Naive thymus-derived CD4-positive, alpha-beta T cell (primary cell): ENCODE results near the gene MANSC1. TPM values are rescaled to one million over a fixed set of nuclear protein-coding genes. Genes with fewer than 3 reads are reported as not detected.

Experiments used
- ATAC-seq: fragments of 150-1000 bp; cut with Tn5 transposase; 2 replicates; pipeline ENCODE4 v1.10.0; 2021; ENCODE audit warnings: mild to moderate bottlenecking, moderate library complexity
- CTCF ChIA-PET: fragments of 350-600 bp; sonication (Branson Sonifier 250); formaldehyde crosslinking; loops from one replicate; lab custom pipeline; 2021; ENCODE audit warnings: antibody characterized with exemption; lab: Charles Lee
- POLR2A ChIA-PET: fragments of 350-600 bp; sonication (Branson Sonifier 250); formaldehyde crosslinking; loops from one replicate; lab custom pipeline; 2021; ENCODE audit warnings: antibody characterized with exemption, inconsistent platforms; lab: Charles Lee
- DNase-seq, 9 donors: peaks; one replicate each; pipeline versions ENCODE4 v3.0.0 to v3.0.0-alpha.2; 2020 to 2022; ENCODE audit warnings: mixed read lengths in 1 of 9
- H3K27ac ChIP-seq: one replicate; pipeline ENCODE4 v1.7.0; 2013; ENCODE audit warnings: mild to moderate bottlenecking, low read depth, low read length, moderate library complexity
- H3K27me3 ChIP-seq, 2 donors: one replicate each; pipeline ENCODE4 v1.7.0; 2013; ENCODE audit warnings: low read length in 2 of 2, mild to moderate bottlenecking in 2 of 2, moderate library complexity in 2 of 2; ENCODE audit not compliant: control insufficient read depth in 2 of 2, insufficient read depth in 2 of 2
- H3K36me3 ChIP-seq, 3 experiments: 1 replicate in 2 of 3; 2 replicates in 1 of 3; pipeline ENCODE4 v1.7.0; 2013; ENCODE audit warnings: low read length in 3 of 3, mild to moderate bottlenecking in 3 of 3, moderate library complexity in 1 of 3; ENCODE audit not compliant: insufficient read depth in 3 of 3, control insufficient read depth in 2 of 3
- H3K4me1 ChIP-seq, 2 donors: one replicate each; pipeline ENCODE4 v1.7.0; 2013; ENCODE audit warnings: low read length in 2 of 2, mild to moderate bottlenecking in 2 of 2, moderate library complexity in 1 of 2; ENCODE audit not compliant: control insufficient read depth in 2 of 2, insufficient read depth in 2 of 2
- H3K4me3 ChIP-seq: 2 replicates; pipeline ENCODE4 v1.7.0; 2013; ENCODE audit warnings: mild to moderate bottlenecking, low read length
- H3K9me3 ChIP-seq, 3 experiments: 1 replicate in 2 of 3; 2 replicates in 1 of 3; pipeline ENCODE4 v1.7.0; 2013; ENCODE audit warnings: low read length in 3 of 3; ENCODE audit not compliant: control insufficient read depth in 2 of 3
- H3K27ac Mint-ChIP-seq, 9 donors: one replicate each; pipeline ENCODE4 v1.8.0; 2020 to 2022; ENCODE audit warnings: mixed read lengths in 9 of 9, mild to moderate bottlenecking in 8 of 9, moderate library complexity in 5 of 9, inconsistent platforms in 2 of 9
- H3K27me3 Mint-ChIP-seq, 5 donors: one replicate each; pipeline ENCODE4 v1.8.0; 2021 to 2022; ENCODE audit warnings: mixed read lengths in 5 of 5, mild to moderate bottlenecking in 1 of 5
- H3K36me3 Mint-ChIP-seq, 5 donors: one replicate each; pipeline ENCODE4 v1.8.0; 2020 to 2022; ENCODE audit warnings: mixed read lengths in 5 of 5, mild to moderate bottlenecking in 3 of 5, inconsistent platforms in 1 of 5
- H3K4me1 Mint-ChIP-seq, 7 donors: one replicate each; pipeline ENCODE4 v1.8.0; 2020 to 2022; ENCODE audit warnings: mixed read lengths in 7 of 7, mild to moderate bottlenecking in 3 of 7, inconsistent platforms in 1 of 7
- H3K4me3 Mint-ChIP-seq, 10 donors: one replicate each; pipeline ENCODE4 v1.8.0; 2020 to 2022; ENCODE audit warnings: mild to moderate bottlenecking in 10 of 10, mixed read lengths in 10 of 10, moderate library complexity in 6 of 10, inconsistent platforms in 2 of 10
- H3K9me3 Mint-ChIP-seq, 11 donors: one replicate each; pipeline ENCODE4 v1.8.0; 2020 to 2022; ENCODE audit warnings: mixed read lengths in 11 of 11, mild to moderate bottlenecking in 4 of 11, inconsistent platforms in 1 of 11, moderate library complexity in 1 of 11
- intact Hi-C, 2 donors: fragments of 100-400 bp; cut with micrococcal nuclease; formaldehyde crosslinking; loops; one replicate each; pipeline ENCODE4 v1.15.1; 2023
- polyA plus RNA-seq, 2 donors: library from polyadenylated mRNA; unstranded; fragments of 300-500 nt; fragmentation: Illumina TruSeq; gene quantifications; one replicate each; pipeline ENCODE4 v1.2.3, GENCODE V29; 2021
- total RNA-seq, 6 experiments: library from RNA in 5 of 6; stranded (reverse) in 5 of 6; gene quantifications; 1 replicate in 5 of 6; 2 replicates in 1 of 6; pipeline ENCODE4 v1.2.3 and lab custom pipeline; 2021 to 2026

MANSC1 gene
- total and polyA plus RNA-seq, 7 experiments from 2014 or later, result 0.60 to 4.2 (median 0.97) TPM

DNA sequence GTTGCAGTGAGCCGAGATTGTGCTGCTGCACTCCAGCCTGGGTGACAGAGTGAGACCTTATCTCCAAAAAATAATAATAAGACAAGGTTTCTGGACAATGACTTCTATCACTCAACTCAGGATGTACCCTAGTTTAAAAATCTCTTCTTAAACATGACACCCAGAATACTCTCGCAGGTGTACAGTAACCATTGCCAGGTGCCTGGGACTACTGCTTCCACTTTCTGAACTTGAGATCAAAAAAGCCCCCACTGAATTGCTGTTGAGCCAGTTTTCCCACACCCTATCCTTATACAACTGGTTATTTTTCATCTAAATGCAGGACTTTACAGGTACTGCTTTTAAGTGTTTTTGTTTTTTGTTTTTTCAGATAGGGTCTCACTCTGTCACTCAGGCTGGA is 43.1 kb upstream of the MANSC1 start:
- Histone ChIP-seq H3K36me3 (no peaks in the 10 kb centered on the region), H3K27ac (no peak overlapping the region), H3K27me3 (no peaks in the 10 kb centered on the region), H3K4me1 (no peaks in the 10 kb centered on the region), H3K4me3 (no peak overlapping the region), H3K9me3 (no peaks in the 10 kb centered on the region)
- CTCF ChIA-PET, result interaction anchor here (0.6 kb wide), 1 partner anchor 659 kb away, joined by 3 read pairs; no protein-coding TSS in a partner anchor
- POLR2A ChIA-PET, result no interaction called here
- peaks cover 0 to 2% (median 0%) of the 10 kb centered on the region in 11 donors for H3K9me3 Mint-ChIP-seq
- peaks cover 5 to 28% (median 18%) of the 10 kb centered on the region in 7 donors for H3K4me1 Mint-ChIP-seq
- no peak overlapping the region for H3K4me3 Mint-ChIP-seq
- no peak for ATAC-seq
- H3K27me3 Mint-ChIP-seq, result no peaks in the 10 kb centered on the region
- no peak overlapping the region for H3K27ac Mint-ChIP-seq
- DNase-seq, result no peak
- H3K36me3 Mint-ChIP-seq, result peaks cover 0 to 35% (median 27%) of the 10 kb centered on the region in 5 donors
- intact Hi-C loops, result no loop called here

DNA sequence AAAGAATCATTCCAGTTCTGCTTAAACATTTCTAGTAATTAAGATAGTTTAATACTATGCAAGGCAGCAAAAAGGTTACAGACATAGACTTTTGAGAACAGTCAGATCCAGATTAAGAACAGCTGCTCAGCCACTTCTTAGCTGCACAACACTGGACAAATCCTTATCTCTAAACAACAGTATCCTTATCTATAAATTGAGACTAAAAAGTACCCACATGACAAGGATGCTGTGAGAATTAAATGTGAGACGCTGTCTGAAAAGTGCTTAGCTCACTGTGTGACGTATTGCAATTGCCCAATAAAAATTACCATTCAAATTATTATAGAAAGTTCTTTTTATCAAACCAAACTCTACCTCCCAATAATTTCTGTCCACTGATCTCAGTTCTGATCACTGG is 42.4 kb upstream of the MANSC1 start:
- Mint-ChIP-seq H3K27me3 (no peaks in the 10 kb centered on the region), H3K27ac (no peak overlapping the region), H3K4me3 (no peak overlapping the region), H3K4me1 (peaks cover 5 to 30% (median 23%) of the 10 kb centered on the region in 7 donors), H3K36me3 (peaks cover 0 to 41% (median 28%) of the 10 kb centered on the region in 5 donors), H3K9me3 (peaks cover 0 to 2% (median 0%) of the 10 kb centered on the region in 11 donors)
- intact Hi-C loops, result no loop called here
- no peak overlapping the region for H3K27ac ChIP-seq
- CTCF ChIA-PET, result interaction anchor here (0.6 kb wide), 1 partner anchor 658 kb away, joined by 3 read pairs; no protein-coding TSS in a partner anchor
- H3K9me3 ChIP-seq, result no peaks in the 10 kb centered on the region
- POLR2A ChIA-PET, result no interaction called here
- no peaks in the 10 kb centered on the region for H3K27me3 ChIP-seq
- ATAC-seq, result peak; percentile 79
- H3K36me3 ChIP-seq, result no peaks in the 10 kb centered on the region
- peaks cover 0 to under 1% of the 10 kb centered on the region in 2 donors for H3K4me1 ChIP-seq
- no peak for DNase-seq
- H3K4me3 ChIP-seq, result no peak overlapping the region

DNA sequence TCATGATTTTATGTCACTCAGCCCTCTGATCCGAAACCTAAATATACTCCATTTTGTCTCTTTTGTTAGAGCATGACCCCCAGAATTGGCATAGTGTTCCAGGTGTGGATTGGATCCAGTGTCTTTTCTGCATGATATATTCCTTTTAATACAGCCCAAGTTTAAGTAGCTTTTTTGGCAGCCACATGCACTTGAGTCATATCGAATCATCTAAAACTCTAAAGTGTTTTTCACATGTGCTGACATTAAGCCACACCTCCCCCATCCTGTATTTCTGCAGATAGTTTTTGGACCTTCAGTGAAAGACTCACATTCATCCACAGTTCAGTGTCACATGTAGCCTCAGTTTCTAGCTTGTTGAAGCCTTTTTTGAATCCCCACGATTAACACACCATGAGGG is 37.5 kb upstream of the MANSC1 start:
- CTCF ChIA-PET, result interaction anchor here (0.8 to 1.1 kb wide), 2 partner anchors 141 to 177 kb away, joined by 3 to 4 read pairs; no protein-coding TSS in a partner anchor
- peaks cover 11 to 48% (median 32%) of the 10 kb centered on the region in 7 donors for H3K4me1 Mint-ChIP-seq
- intact Hi-C loops, result no loop called here

DNA sequence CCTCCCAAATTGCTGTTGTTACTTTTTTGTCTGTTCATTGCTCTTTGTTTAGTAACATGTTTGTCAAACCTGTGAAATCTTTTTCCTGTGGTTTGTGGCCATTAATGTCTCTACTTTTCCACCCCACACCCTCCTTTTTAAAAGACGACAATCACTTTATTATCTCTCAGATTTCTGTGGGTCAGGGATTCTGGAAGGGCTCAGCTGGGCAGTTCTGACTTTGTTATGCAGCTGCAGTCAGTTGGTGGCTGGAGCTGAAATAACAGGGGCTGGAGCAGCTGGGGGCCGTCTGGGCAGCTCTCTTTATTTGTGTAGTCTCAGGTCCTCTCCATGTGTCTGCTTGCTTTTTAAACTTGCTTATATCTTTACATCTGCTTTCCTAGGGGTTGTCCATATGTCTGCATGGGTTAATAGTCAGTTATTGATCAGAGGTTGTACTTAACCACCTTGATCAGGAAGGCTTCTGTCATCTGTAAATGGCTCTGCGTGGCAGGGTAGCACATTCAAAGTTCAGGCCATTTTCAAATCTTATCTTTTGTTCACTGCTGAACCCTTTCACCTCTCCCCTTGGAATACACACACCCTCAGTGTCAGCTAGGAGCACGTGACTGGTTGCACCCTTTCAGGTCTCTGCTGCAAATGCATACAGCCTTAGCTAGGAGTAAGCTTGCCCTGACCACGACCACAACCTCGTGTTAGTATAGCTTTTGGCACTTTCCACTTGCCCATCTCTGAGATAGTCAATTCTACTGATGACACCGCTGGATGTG is 34.7 kb upstream of the MANSC1 start:
- POLR2A ChIA-PET, result interaction anchor here (1.2 kb wide), 1 partner anchor 144 kb away, joined by 6 read pairs; no protein-coding TSS in a partner anchor
- Mint-ChIP-seq H3K36me3 (peaks cover 0 to 55% (median 40%) of the 10 kb centered on the region in 5 donors), H3K9me3 (peaks cover 0 to 11% (median 0%) of the 10 kb centered on the region in 11 donors), H3K4me3 (peak overlapping the region in 5 of 10 donors; percentile 5 to 88 (median 30)), H3K27me3 (no peaks in the 10 kb centered on the region), H3K4me1 (peaks cover 11 to 64% (median 43%) of the 10 kb centered on the region in 7 donors), H3K27ac (peak overlapping the region in 7 of 9 donors; percentile 46 to 98 (median 62))
- intact Hi-C loops, result loop anchor here in 1 of 2 donors (2.0 kb wide), 2 partner anchors 54 to 90 kb away; no protein-coding TSS in a partner anchor
- Histone ChIP-seq H3K9me3 (no peaks in the 10 kb centered on the region), H3K4me1 (peaks cover 15 to 57% of the 10 kb centered on the region in 2 donors), H3K4me3 (no peak overlapping the region), H3K27me3 (no peaks in the 10 kb centered on the region), H3K36me3 (peaks cover 0 to 4% (median 0%) of the 10 kb centered on the region in 3 experiments), H3K27ac (no peak overlapping the region)
- peak; percentile 56 for ATAC-seq
- DNase-seq, result peak in 1 of 9 donors; percentile 34
- CTCF ChIA-PET, result interaction anchor here (0.6 to 1.2 kb wide), 3 partner anchors 57 to 391 kb away, joined by 3 to 7 read pairs (median 5); no protein-coding TSS in a partner anchor

More for the DNA sequence above, 37.5 kb upstream of the MANSC1 start:
- Mint-ChIP-seq H3K4me3 (peak overlapping the region in 1 of 10 donors; percentile 65), H3K27ac (peak overlapping the region in 5 of 9 donors; percentile 33 to 78 (median 46)), H3K9me3 (peaks cover 0 to 3% (median 0%) of the 10 kb centered on the region in 11 donors), H3K27me3 (no peaks in the 10 kb centered on the region), H3K36me3 (peaks cover 0 to 53% (median 36%) of the 10 kb centered on the region in 5 donors)
- Histone ChIP-seq H3K36me3 (peaks cover 0 to 4% (median 0%) of the 10 kb centered on the region in 3 experiments), H3K4me3 (no peak overlapping the region), H3K4me1 (peaks cover 9 to 39% of the 10 kb centered on the region in 2 donors), H3K9me3 (no peaks in the 10 kb centered on the region), H3K27me3 (no peaks in the 10 kb centered on the region), H3K27ac (no peak overlapping the region)
- DNase-seq, result no peak
- POLR2A ChIA-PET, result interaction anchor here (1.3 kb wide), 1 partner anchor 318 kb away, joined by 6 read pairs; no protein-coding TSS in a partner anchor
- ATAC-seq, result no peak

DNA sequence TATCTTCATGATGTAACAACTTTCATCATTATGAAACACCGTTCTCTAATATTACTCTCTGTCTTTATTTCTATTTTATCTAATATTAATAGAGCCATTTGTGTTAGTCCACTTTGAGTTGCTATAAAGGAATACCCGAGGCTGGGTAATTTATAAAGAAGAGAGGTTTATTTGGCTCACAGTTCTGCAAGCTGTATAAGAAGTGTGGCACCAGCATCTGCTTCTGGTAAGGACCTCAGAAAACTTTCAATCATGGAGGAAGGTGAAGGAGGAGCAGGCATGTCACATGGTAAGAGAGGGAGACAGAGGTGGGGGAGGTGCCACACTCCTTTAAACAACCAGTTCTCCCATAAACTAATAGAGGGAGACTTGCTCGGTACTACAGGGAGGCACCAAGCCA is 31.9 kb upstream of the MANSC1 start:
- Mint-ChIP-seq H3K36me3 (peaks cover 0 to 44% (median 41%) of the 10 kb centered on the region in 5 donors), H3K27me3 (no peaks in the 10 kb centered on the region), H3K4me1 (peaks cover 18 to 63% (median 51%) of the 10 kb centered on the region in 7 donors), H3K27ac (peak overlapping the region in 6 of 9 donors; percentile 38 to 89 (median 71)), H3K9me3 (peaks cover 0 to 11% (median 0%) of the 10 kb centered on the region in 11 donors), H3K4me3 (no peak overlapping the region)
- Histone ChIP-seq H3K4me3 (no peak overlapping the region), H3K9me3 (no peaks in the 10 kb centered on the region), H3K27me3 (no peaks in the 10 kb centered on the region), H3K4me1 (peaks cover 20 to 75% of the 10 kb centered on the region in 2 donors), H3K36me3 (peaks cover 0 to 4% (median 0%) of the 10 kb centered on the region in 3 experiments), H3K27ac (no peak overlapping the region)
- ChIA-PET POLR2A (interaction anchor here (0.6 kb wide), 1 partner anchor 44 kb away, joined by 4 read pairs; no protein-coding TSS in a partner anchor), CTCF (no interaction called here)
- DNase-seq (no peak), ATAC-seq (no peak)
- intact Hi-C loops, result loop anchor here in 1 of 2 donors (2.0 kb wide), 1 partner anchor 61 kb away; no protein-coding TSS in a partner anchor

DNA sequence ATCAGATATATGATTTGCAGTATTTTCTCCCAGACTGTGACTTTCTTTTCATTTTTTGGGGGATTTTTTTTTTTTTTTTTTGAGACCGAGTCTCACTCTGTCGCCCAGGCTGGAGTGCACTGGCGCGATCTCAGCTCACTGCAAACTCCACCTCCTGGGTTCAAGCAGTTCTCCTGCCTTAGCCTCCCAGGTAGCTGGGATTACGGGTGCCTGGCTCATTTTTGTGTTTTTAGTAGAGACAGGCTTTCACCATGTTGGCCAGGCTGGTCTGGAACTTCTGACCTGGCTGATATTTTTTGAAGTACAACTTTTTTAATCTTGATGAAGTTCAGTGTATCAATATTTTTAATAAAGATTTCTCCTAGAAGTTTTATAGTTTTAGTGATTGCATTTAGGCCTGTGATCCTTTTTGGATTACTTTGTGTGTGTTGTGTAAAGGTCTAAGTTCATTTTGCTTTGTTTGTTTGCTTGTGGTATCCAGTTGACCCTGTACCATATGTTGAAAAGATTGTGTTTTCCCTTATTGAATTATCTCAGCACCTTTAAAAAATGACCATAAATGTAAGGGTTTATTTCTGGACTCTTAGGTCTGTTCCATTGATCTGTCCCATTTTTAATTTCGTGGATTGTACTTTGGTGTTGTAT is 31.0 kb upstream of the MANSC1 start:
- Mint-ChIP-seq H3K9me3 (peaks cover 0 to 11% (median 0%) of the 10 kb centered on the region in 11 donors), H3K27me3 (no peaks in the 10 kb centered on the region), H3K4me1 (peaks cover 18 to 67% (median 56%) of the 10 kb centered on the region in 7 donors), H3K4me3 (peak overlapping the region in 2 of 10 donors; percentile 11 to 14), H3K27ac (peak overlapping the region in 7 of 9 donors; percentile 8 to 98 (median 75)), H3K36me3 (peaks cover 0 to 44% (median 38%) of the 10 kb centered on the region in 5 donors)
- Histone ChIP-seq H3K36me3 (peaks cover 0 to 4% (median 0%) of the 10 kb centered on the region in 3 experiments), H3K4me1 (peaks cover 23 to 78% of the 10 kb centered on the region in 2 donors), H3K4me3 (no peak overlapping the region), H3K9me3 (no peaks in the 10 kb centered on the region), H3K27ac (no peak overlapping the region), H3K27me3 (no peaks in the 10 kb centered on the region)
- no peak for DNase-seq
- no peak for ATAC-seq
- intact Hi-C loops, result loop anchor here (1.0 to 2.0 kb wide), 2 partner anchors 62 to 101 kb away; no protein-coding TSS in a partner anchor
- ChIA-PET CTCF (no interaction called here), POLR2A (no interaction called here)
